Endothelial cell of umbilical vein (primary cell): ENCODE results near the gene COQ5. TPM values are rescaled to one million over a fixed set of nuclear protein-coding genes. Genes with fewer than 3 reads are reported as not detected.

Source experiments
- BruUV-seq: library from RNA; stranded (reverse); fragments of 400-500 nt; replicated peaks from 2 replicates; lab custom pipeline; 2021; lab: Mats Ljungman, UMichigan
- CTCF ChIA-PET: fragments of 300-600, 350-600 bp; sonication (Branson Sonifier 250); formaldehyde crosslinking; loops from one replicate; lab custom pipeline; 2021; ENCODE audit warnings: antibody characterized with exemption, inconsistent platforms; lab: Charles Lee
- POLR2A ChIA-PET: fragments of 300-600, 350-600 bp; sonication (Branson Sonifier 250); formaldehyde crosslinking; loops from one replicate; lab custom pipeline; 2021; ENCODE audit warnings: antibody characterized with exemption, inconsistent platforms; lab: Charles Lee
- DNase-seq: peaks from one replicate; pipeline ENCODE4 v3.0.0-alpha.2; 2011; ENCODE audit warnings: low read depth, low spot score
- FAIRE-seq: peaks from 2 replicates; lab custom pipeline; 2011; peaks lifted over from hg19 to GRCh38; lab: Jason Lieb, UNC
- H2AFZ ChIP-seq: 2 replicates; pipeline ENCODE4 v1.6.0; 2012; ENCODE audit warnings: low read depth, low read length, control low read depth, inconsistent platforms
- H3K27ac ChIP-seq: 2 replicates; pipeline ENCODE4 v1.5.1; 2011; ENCODE audit warnings: low read depth, mild to moderate bottlenecking, control low read depth, low read length, moderate library complexity; ENCODE audit not compliant: insufficient read depth
- H3K27me3 ChIP-seq, 2 experiments: 2 replicates each; pipeline versions ENCODE4 v1.6.0 to v1.6.1; 2011; ENCODE audit warnings: low read length in 2 of 2, mixed read lengths in 1 of 2; ENCODE audit not compliant: control insufficient read depth in 2 of 2, insufficient read depth in 2 of 2
- H3K36me3 ChIP-seq, 2 experiments: 2 replicates in 1 of 2; 3 replicates in 1 of 2; pipeline ENCODE4 v1.5.1; 2011; ENCODE audit warnings: low read length in 2 of 2, mild to moderate bottlenecking in 1 of 2, moderate library complexity in 1 of 2; ENCODE audit not compliant: control insufficient read depth in 2 of 2, insufficient read depth in 2 of 2; ENCODE audit errors: extremely low read depth in 1 of 2
- H3K4me1 ChIP-seq: 3 replicates; pipeline ENCODE4 v1.5.1; 2011; ENCODE audit warnings: mild to moderate bottlenecking, low read length; ENCODE audit not compliant: control insufficient read depth, insufficient read depth; ENCODE audit errors: extremely low read depth
- H3K4me2 ChIP-seq: 2 replicates; pipeline ENCODE4 v1.6.1; 2011; ENCODE audit warnings: low read length, control low read depth, mixed read lengths; ENCODE audit not compliant: insufficient read depth
- H3K4me3 ChIP-seq, 3 experiments: fragments of 200-600 bp in 1 of 3; sonication (generic), shearing (Covaris generic) in 1 of 3; replicated peaks in 1 of 3; 2 replicates each; pipeline ENCODE4 v1.5.1; 2011 to 2016; ENCODE audit warnings: control low read depth in 3 of 3, low read length in 3 of 3, mild to moderate bottlenecking in 2 of 3, inconsistent platforms in 1 of 3, low read depth in 1 of 3, moderate library complexity in 1 of 3; ENCODE audit not compliant: insufficient read depth in 1 of 3
- H3K79me2 ChIP-seq: 2 replicates; pipeline ENCODE4 v1.6.0; 2012; ENCODE audit warnings: low read length, inconsistent platforms; ENCODE audit not compliant: control insufficient read depth, insufficient read depth
- H3K9ac ChIP-seq: replicated peaks from 2 replicates; pipeline ENCODE3; 2011; ENCODE audit warnings: low read length, control low read depth; ENCODE audit not compliant: insufficient read depth; ENCODE audit errors: extremely low read depth
- H3K9me1 ChIP-seq: replicated peaks from 3 replicates; pipeline ENCODE4 v1.6.0; 2011; ENCODE audit warnings: mild to moderate bottlenecking, low read length; ENCODE audit not compliant: control insufficient read depth, insufficient read depth; ENCODE audit errors: extremely low read depth
- H3K9me3 ChIP-seq: replicated peaks from 2 replicates; pipeline ENCODE4 v1.5.1; 2012; ENCODE audit warnings: low read length, inconsistent platforms; ENCODE audit not compliant: control insufficient read depth, insufficient read depth
- H4K20me1 ChIP-seq: replicated peaks from 2 replicates; pipeline ENCODE3; 2011; ENCODE audit warnings: mild to moderate bottlenecking, low read length; ENCODE audit not compliant: control insufficient read depth, insufficient read depth; ENCODE audit errors: extremely low read depth
- EZH2 ChIP-seq: IDR thresholded peaks from 2 replicates; pipeline ENCODE4 v1.6.1; 2012; ENCODE audit warnings: borderline replicate concordance, low read depth, mild to moderate bottlenecking, moderate library complexity, low read length, inconsistent platforms; ENCODE audit not compliant: severe bottlenecking
- FOS ChIP-seq: IDR thresholded peaks from 2 replicates; pipeline ENCODE4 v1.6.1; 2011; ENCODE audit warnings: mild to moderate bottlenecking, low read length, moderate library complexity, borderline replicate concordance; ENCODE audit not compliant: insufficient read depth
- GATA2 ChIP-seq: IDR thresholded peaks from 2 replicates; pipeline ENCODE4 v1.7.0; 2011; ENCODE audit warnings: low read depth, mild to moderate bottlenecking, moderate library complexity, mixed read lengths, low read length; ENCODE audit not compliant: insufficient read length, insufficient read depth
- JUN ChIP-seq: IDR thresholded peaks from 2 replicates; pipeline ENCODE4 v1.6.1; 2011; ENCODE audit warnings: borderline replicate concordance, low read depth; ENCODE audit not compliant: insufficient read length, insufficient read depth
- MYC ChIP-seq: IDR thresholded peaks from one replicate; pipeline ENCODE4 v1.6.1; 2011; ENCODE audit warnings: mild to moderate bottlenecking, low read depth, low read length
- POLR2A ChIP-seq: IDR thresholded peaks from 2 replicates; pipeline ENCODE4 v1.6.1; 2012; ENCODE audit warnings: low read depth, mild to moderate bottlenecking, control low read depth, low read length
- POLR2AphosphoS5 ChIP-seq: IDR thresholded peaks from 2 replicates; pipeline ENCODE4 v1.6.1; 2012; ENCODE audit warnings: low read depth, mild to moderate bottlenecking, control low read depth, low read length, moderate library complexity; ENCODE audit not compliant: insufficient read depth
- dilution Hi-C: fragments of 300-500 bp; cut with MboI; formaldehyde crosslinking; loops from one replicate; pipeline ENCODE4 v1.15.0; 2019; ENCODE audit warnings: low sequenced_read_pairs; ENCODE audit not compliant: extremely low pct_ligation_motif_present
- intact Hi-C: fragments of 100-400 bp; cut with micrococcal nuclease; formaldehyde crosslinking; loops from one replicate; pipeline ENCODE4 v1.10.0; 2022
- polyA plus RNA-seq, 4 experiments: library from polyadenylated mRNA; depleted of rRNA in 3 of 4; stranded (reverse) in 3 of 4; unstranded in 1 of 4; fragments of >200 nt; gene quantifications; 2 replicates each; pipeline versions ENCODE4 v1.2.1 to v1.2.3, GENCODE V29; 2011 to 2012; ENCODE audit warnings: missing spikeins in 1 of 4
- total RNA-seq: library from RNA; stranded (reverse); gene quantifications from 2 replicates; pipeline ENCODE4 v1.2.3, GENCODE V29; 2021
- TF ChIP-seq, protein P1 (sequence below), 2 donors: IDR thresholded peaks; 1 replicate in 1 of 2; 2 replicates in 1 of 2; pipeline ENCODE4 v1.5.1; 2011; ENCODE audit warnings: low read length in 2 of 2, mild to moderate bottlenecking in 2 of 2, moderate library complexity in 2 of 2, control low read depth in 1 of 2, inconsistent platforms in 1 of 2, low read depth in 1 of 2; ENCODE audit not compliant: insufficient read depth in 1 of 2; ENCODE audit errors: extremely low read depth in 1 of 2
- TF ChIP-seq, protein P2 (sequence below): IDR thresholded peaks from 2 replicates; pipeline ENCODE4 v1.6.1; 2011; ENCODE audit not compliant: insufficient read depth, insufficient read length

COQ5 gene
- total and polyA plus RNA-seq, 2 donors (not counting 3 experiments of a cell fraction or from before 2014, with no cell fraction given): 19.7 to 23.7 TPM

DNA sequence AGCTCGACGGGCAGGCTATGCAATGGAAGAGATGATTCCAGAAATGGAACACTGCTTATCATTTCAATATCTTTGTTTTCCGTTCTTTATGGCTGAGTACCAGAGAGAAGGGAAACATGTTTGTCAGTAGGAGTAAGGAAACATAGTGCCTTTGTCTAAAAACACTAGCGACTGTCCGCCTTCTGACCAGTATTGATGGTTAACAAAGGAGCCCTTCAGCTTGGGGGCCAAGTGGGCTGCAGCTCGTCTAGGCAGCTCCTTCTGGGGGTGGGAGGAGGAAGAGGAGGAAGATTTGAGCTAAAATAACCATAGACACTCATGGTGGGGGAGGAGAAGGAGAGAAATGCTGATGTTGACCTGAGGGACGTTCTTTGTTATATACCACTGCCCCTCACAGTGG, 15.0 kb downstream of the COQ5 start:
- dilution Hi-C loops: no loop called here
- TF ChIP-seq EZH2: no peak
- TF ChIP-seq MYC: no peak
- no peak for TF ChIP-seq JUN
- TF ChIP-seq, protein P1, sequence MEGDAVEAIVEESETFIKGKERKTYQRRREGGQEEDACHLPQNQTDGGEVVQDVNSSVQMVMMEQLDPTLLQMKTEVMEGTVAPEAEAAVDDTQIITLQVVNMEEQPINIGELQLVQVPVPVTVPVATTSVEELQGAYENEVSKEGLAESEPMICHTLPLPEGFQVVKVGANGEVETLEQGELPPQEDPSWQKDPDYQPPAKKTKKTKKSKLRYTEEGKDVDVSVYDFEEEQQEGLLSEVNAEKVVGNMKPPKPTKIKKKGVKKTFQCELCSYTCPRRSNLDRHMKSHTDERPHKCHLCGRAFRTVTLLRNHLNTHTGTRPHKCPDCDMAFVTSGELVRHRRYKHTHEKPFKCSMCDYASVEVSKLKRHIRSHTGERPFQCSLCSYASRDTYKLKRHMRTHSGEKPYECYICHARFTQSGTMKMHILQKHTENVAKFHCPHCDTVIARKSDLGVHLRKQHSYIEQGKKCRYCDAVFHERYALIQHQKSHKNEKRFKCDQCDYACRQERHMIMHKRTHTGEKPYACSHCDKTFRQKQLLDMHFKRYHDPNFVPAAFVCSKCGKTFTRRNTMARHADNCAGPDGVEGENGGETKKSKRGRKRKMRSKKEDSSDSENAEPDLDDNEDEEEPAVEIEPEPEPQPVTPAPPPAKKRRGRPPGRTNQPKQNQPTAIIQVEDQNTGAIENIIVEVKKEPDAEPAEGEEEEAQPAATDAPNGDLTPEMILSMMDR (IDR thresholded peaks at IDR 0.05; ENCODE audit: extremely low read depth in 1 of 2, insufficient read depth in 1 of 2, low read depth in 1 of 2, low read length in 2 of 2): no peak
- TF ChIP-seq POLR2AphosphoS5: no peak
- TF ChIP-seq, protein P2, sequence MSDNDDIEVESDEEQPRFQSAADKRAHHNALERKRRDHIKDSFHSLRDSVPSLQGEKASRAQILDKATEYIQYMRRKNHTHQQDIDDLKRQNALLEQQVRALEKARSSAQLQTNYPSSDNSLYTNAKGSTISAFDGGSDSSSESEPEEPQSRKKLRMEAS: no peak
- no peak for TF ChIP-seq GATA2
- TF ChIP-seq FOS: no peak
- no peak for TF ChIP-seq POLR2A
- DNase-seq (no peak), FAIRE-seq (no peak)
- BruUV-seq: no TSS peak
- H2AFZ ChIP-seq: no peak overlapping the region
- H3K27me3 ChIP-seq: no peaks in the 10 kb centered on the region
- no peak overlapping the region for H3K9ac ChIP-seq
- no peaks in the 10 kb centered on the region for H3K4me1 ChIP-seq
- intact Hi-C loops: no loop called here
- no peak overlapping the region for H3K27ac ChIP-seq
- ChIA-PET CTCF (no interaction called here), POLR2A (no interaction called here)
- H4K20me1 ChIP-seq: no peaks in the 10 kb centered on the region
- no peaks in the 10 kb centered on the region for H3K79me2 ChIP-seq
- no peak overlapping the region for H3K4me3 ChIP-seq
- peaks cover 4 to 6% of the 10 kb centered on the region in 2 experiments for H3K36me3 ChIP-seq
- no peaks in the 10 kb centered on the region for H3K9me1 ChIP-seq
- no peaks in the 10 kb centered on the region for H3K9me3 ChIP-seq
- no peak overlapping the region for H3K4me2 ChIP-seq
